Measurements from ENCODE around the gene CFAP74.
"Not testable (repeated sequence)": the region's sequence is repeated elsewhere in the genome, so short reads cannot be mapped to it uniquely, and the experiment has no call there.

CFAP74 gene

GRCh38 chr1:1890506-1891348 is 112.9 kb downstream of the CFAP74 start, which contains the start of gene GNB1:
GNB1 (minus strand) TSS chr1:1891087; CDS start chr1:1825453, 65,634 bp downstream.
- H3K4me1 ChIP-seq (ENCODE audit: insufficient read depth, low read length) = peaks cover 38% of the 10 kb centered on the region
- no peaks in the 10 kb centered on the region for H3K36me3 ChIP-seq (ENCODE audit: insufficient read depth, low read length)
- H3K9me3 ChIP-seq (ENCODE audit: low read length) = no peaks in the 10 kb centered on the region
- peaks cover 7 to 16% of the 10 kb centered on the region in 2 donors for H3K27me3 ChIP-seq (ENCODE audit: control insufficient read depth in 1 of 2, insufficient read depth in 2 of 2, low read length in 2 of 2)
- H3K9ac ChIP-seq (ENCODE audit: low read length) = peak within 1 kb of the TSS; percentile 81
- H3K27ac ChIP-seq (ENCODE audit: low read depth, low read length) = peak within 1 kb of the TSS; percentile 83
- H3K4me3 ChIP-seq (ENCODE audit: low read depth in 1 of 2, low read length in 2 of 2) = peak within 1 kb of the TSS; percentile 63 to 79

- Histone ChIP-seq H3K27me3 (ENCODE audit: control insufficient read depth in 1 of 2, insufficient read depth in 2 of 2, low read length in 2 of 2) (peaks cover 2 to 8% of the 10 kb centered on the region in 2 donors), H3K27ac (ENCODE audit: low read depth, low read length) (peak overlapping the region; percentile 83), H3K4me1 (ENCODE audit: insufficient read depth, low read length) (peaks cover 38% of the 10 kb centered on the region), H3K36me3 (ENCODE audit: insufficient read depth, low read length) (no peaks in the 10 kb centered on the region), H3K9ac (ENCODE audit: low read length) (peak overlapping the region; percentile 39), H3K9me3 (ENCODE audit: low read length) (no peaks in the 10 kb centered on the region), H3K4me3 (ENCODE audit: low read depth in 1 of 2, low read length in 2 of 2) (peak overlapping the region; percentile 63 to 79)
Measured at GRCh38 chr1:1889847-1890505, 113.6 kb downstream of the CFAP74 start.

GRCh38 chr1:1889090-1889750 is 114.4 kb downstream of the CFAP74 start:
- H3K9ac ChIP-seq (ENCODE audit: low read length) = peak overlapping the region; percentile 39
- H3K27ac ChIP-seq (ENCODE audit: low read depth, low read length) = peak overlapping the region; percentile 83
- peaks cover 35% of the 10 kb centered on the region for H3K4me1 ChIP-seq (ENCODE audit: insufficient read depth, low read length)
- H3K27me3 ChIP-seq (ENCODE audit: control insufficient read depth in 1 of 2, insufficient read depth in 2 of 2, low read length in 2 of 2) = peaks cover 0 to under 1% of the 10 kb centered on the region in 2 donors
- H3K9me3 ChIP-seq (ENCODE audit: low read length) = no peaks in the 10 kb centered on the region
- H3K36me3 ChIP-seq (ENCODE audit: insufficient read depth, low read length) = no peaks in the 10 kb centered on the region
- peak overlapping the region; percentile 63 to 79 for H3K4me3 ChIP-seq (ENCODE audit: low read depth in 1 of 2, low read length in 2 of 2)

GRCh38 chr1:1883890-1884289 is 119.7 kb downstream of the CFAP74 start:
- H3K27me3 ChIP-seq (ENCODE audit: control insufficient read depth in 1 of 2, insufficient read depth in 2 of 2, low read length in 2 of 2); H3K9me3 ChIP-seq (ENCODE audit: low read length); H3K4me3 ChIP-seq (ENCODE audit: low read depth in 1 of 2, low read length in 2 of 2); H3K27ac ChIP-seq (ENCODE audit: low read depth, low read length); H3K9ac ChIP-seq (ENCODE audit: low read length); H3K36me3 ChIP-seq (ENCODE audit: insufficient read depth, low read length): not testable (repeated sequence)
- peaks cover 50% of the 10 kb centered on the region for H3K4me1 ChIP-seq (ENCODE audit: insufficient read depth, low read length)

- H3K27ac ChIP-seq (ENCODE audit: low read depth, low read length) = no peak overlapping the region
- H3K27me3 ChIP-seq (ENCODE audit: control insufficient read depth in 1 of 2, insufficient read depth in 2 of 2, low read length in 2 of 2) = no peaks in the 10 kb centered on the region
- H3K9ac ChIP-seq (ENCODE audit: low read length) = no peak overlapping the region
- no peaks in the 10 kb centered on the region for H3K9me3 ChIP-seq (ENCODE audit: low read length)
- peaks cover 49% of the 10 kb centered on the region for H3K4me1 ChIP-seq (ENCODE audit: insufficient read depth, low read length)
- H3K4me3 ChIP-seq (ENCODE audit: low read depth in 1 of 2, low read length in 2 of 2) = no peak overlapping the region
- peaks cover 5% of the 10 kb centered on the region for H3K36me3 ChIP-seq (ENCODE audit: insufficient read depth, low read length)
Measured at GRCh38 chr1:1883092-1883873, 120.3 kb downstream of the CFAP74 start.

GRCh38 chr1:1881727-1882126 is 121.9 kb downstream of the CFAP74 start:
- Histone ChIP-seq H3K27ac (ENCODE audit: low read depth, low read length) (no peak overlapping the region), H3K4me1 (ENCODE audit: insufficient read depth, low read length) (peaks cover 46% of the 10 kb centered on the region), H3K36me3 (ENCODE audit: insufficient read depth, low read length) (peaks cover 5% of the 10 kb centered on the region), H3K27me3 (ENCODE audit: control insufficient read depth in 1 of 2, insufficient read depth in 2 of 2, low read length in 2 of 2) (no peaks in the 10 kb centered on the region), H3K9me3 (ENCODE audit: low read length) (no peaks in the 10 kb centered on the region), H3K4me3 (ENCODE audit: low read depth in 1 of 2, low read length in 2 of 2) (peak overlapping the region in 1 of 2 donors; percentile 23), H3K9ac (ENCODE audit: low read length) (no peak overlapping the region)

- Histone ChIP-seq H3K36me3 (ENCODE audit: insufficient read depth, low read length) (peaks cover 11% of the 10 kb centered on the region), H3K27me3 (ENCODE audit: control insufficient read depth in 1 of 2, insufficient read depth in 2 of 2, low read length in 2 of 2) (no peaks in the 10 kb centered on the region), H3K4me1 (ENCODE audit: insufficient read depth, low read length) (peaks cover 48% of the 10 kb centered on the region), H3K27ac (ENCODE audit: low read depth, low read length) (no peak overlapping the region), H3K9ac (ENCODE audit: low read length) (no peak overlapping the region), H3K9me3 (ENCODE audit: low read length) (no peaks in the 10 kb centered on the region), H3K4me3 (ENCODE audit: low read depth in 1 of 2, low read length in 2 of 2) (no peak overlapping the region)
Measured at GRCh38 chr1:1880617-1881312, 122.8 kb downstream of the CFAP74 start.

- no peak overlapping the region for H3K9ac ChIP-seq (ENCODE audit: low read length)
- H3K4me3 ChIP-seq (ENCODE audit: low read depth in 1 of 2, low read length in 2 of 2) = no peak overlapping the region
- no peaks in the 10 kb centered on the region for H3K27me3 ChIP-seq (ENCODE audit: control insufficient read depth in 1 of 2, insufficient read depth in 2 of 2, low read length in 2 of 2)
- H3K4me1 ChIP-seq (ENCODE audit: insufficient read depth, low read length) = peaks cover 51% of the 10 kb centered on the region
- H3K27ac ChIP-seq (ENCODE audit: low read depth, low read length) = no peak overlapping the region
- H3K9me3 ChIP-seq (ENCODE audit: low read length) = no peaks in the 10 kb centered on the region
- peaks cover 11% of the 10 kb centered on the region for H3K36me3 ChIP-seq (ENCODE audit: insufficient read depth, low read length)
Measured at GRCh38 chr1:1879942-1880341, 123.6 kb downstream of the CFAP74 start.

GRCh38 chr1:1877865-1878436 is 125.6 kb downstream of the CFAP74 start:
- no peaks in the 10 kb centered on the region for H3K27me3 ChIP-seq (ENCODE audit: control insufficient read depth in 1 of 2, insufficient read depth in 2 of 2, low read length in 2 of 2)
- H3K27ac ChIP-seq (ENCODE audit: low read depth, low read length) = no peak overlapping the region
- H3K4me1 ChIP-seq (ENCODE audit: insufficient read depth, low read length) = peaks cover 55% of the 10 kb centered on the region
- peaks cover 19% of the 10 kb centered on the region for H3K36me3 ChIP-seq (ENCODE audit: insufficient read depth, low read length)
- H3K9ac ChIP-seq (ENCODE audit: low read length) = no peak overlapping the region
- no peak overlapping the region for H3K4me3 ChIP-seq (ENCODE audit: low read depth in 1 of 2, low read length in 2 of 2)
- H3K9me3 ChIP-seq (ENCODE audit: low read length) = no peaks in the 10 kb centered on the region

GRCh38 chr1:1876335-1876930 is 127.2 kb downstream of the CFAP74 start:
- H3K27ac ChIP-seq (ENCODE audit: low read depth, low read length) = no peak overlapping the region
- H3K4me3 ChIP-seq (ENCODE audit: low read depth in 1 of 2, low read length in 2 of 2) = no peak overlapping the region
- H3K36me3 ChIP-seq (ENCODE audit: insufficient read depth, low read length) = peaks cover 24% of the 10 kb centered on the region
- no peak overlapping the region for H3K9ac ChIP-seq (ENCODE audit: low read length)
- no peaks in the 10 kb centered on the region for H3K9me3 ChIP-seq (ENCODE audit: low read length)
- peaks cover 63% of the 10 kb centered on the region for H3K4me1 ChIP-seq (ENCODE audit: insufficient read depth, low read length)
- H3K27me3 ChIP-seq (ENCODE audit: control insufficient read depth in 1 of 2, insufficient read depth in 2 of 2, low read length in 2 of 2) = no peaks in the 10 kb centered on the region
